ENCODE data around the gene TENT5C.

DNA sequence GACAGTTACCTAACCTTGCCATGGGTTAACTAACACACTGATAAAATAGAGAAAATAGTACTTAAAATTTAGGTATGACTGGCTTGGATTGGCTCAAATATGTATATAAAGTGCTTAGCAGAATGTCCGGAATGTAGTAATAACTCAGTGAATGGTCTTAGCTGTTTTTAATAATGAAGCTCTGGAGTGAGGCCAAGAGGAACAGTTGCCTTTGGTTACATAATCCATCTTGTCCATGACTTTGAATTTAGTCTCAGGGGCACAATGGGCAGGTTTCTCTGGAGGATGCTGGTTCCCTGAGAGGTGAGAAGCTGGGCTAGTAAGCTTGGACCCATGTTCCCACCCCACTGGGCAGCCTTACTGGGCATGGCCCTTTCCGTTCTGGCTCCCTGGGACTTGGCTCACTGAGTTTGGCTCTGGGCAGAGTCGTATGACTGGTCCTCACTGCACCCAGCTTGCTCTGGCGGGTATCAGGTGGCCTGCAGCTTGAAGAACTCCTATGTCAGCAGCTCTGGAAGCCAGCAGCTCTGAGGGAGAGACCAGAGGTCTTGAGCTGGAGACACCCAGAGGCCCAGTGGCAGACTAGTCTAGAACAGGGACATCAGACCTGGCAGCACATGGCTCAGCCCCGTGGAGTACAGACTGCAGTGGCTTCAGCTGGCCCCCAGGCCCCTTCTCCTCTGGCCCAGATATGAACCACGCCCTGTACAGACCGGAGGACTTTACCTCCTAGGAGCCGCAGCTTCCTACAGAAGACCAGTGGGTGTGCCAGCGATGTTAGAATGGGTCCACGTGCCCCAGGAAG, 40.4 kb downstream of the TENT5C start:
- no peak for TF ChIP-seq POLR2A (IDR thresholded peaks at IDR 0.05; ENCODE audit: low read depth, low read length)
- TF ChIP-seq, protein P1, sequence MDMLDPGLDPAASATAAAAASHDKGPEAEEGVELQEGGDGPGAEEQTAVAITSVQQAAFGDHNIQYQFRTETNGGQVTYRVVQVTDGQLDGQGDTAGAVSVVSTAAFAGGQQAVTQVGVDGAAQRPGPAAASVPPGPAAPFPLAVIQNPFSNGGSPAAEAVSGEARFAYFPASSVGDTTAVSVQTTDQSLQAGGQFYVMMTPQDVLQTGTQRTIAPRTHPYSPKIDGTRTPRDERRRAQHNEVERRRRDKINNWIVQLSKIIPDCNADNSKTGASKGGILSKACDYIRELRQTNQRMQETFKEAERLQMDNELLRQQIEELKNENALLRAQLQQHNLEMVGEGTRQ (IDR thresholded peaks at IDR 0.05; ENCODE audit: borderline replicate concordance, low read depth, low read length): no peak
- TF ChIP-seq, protein P2, sequence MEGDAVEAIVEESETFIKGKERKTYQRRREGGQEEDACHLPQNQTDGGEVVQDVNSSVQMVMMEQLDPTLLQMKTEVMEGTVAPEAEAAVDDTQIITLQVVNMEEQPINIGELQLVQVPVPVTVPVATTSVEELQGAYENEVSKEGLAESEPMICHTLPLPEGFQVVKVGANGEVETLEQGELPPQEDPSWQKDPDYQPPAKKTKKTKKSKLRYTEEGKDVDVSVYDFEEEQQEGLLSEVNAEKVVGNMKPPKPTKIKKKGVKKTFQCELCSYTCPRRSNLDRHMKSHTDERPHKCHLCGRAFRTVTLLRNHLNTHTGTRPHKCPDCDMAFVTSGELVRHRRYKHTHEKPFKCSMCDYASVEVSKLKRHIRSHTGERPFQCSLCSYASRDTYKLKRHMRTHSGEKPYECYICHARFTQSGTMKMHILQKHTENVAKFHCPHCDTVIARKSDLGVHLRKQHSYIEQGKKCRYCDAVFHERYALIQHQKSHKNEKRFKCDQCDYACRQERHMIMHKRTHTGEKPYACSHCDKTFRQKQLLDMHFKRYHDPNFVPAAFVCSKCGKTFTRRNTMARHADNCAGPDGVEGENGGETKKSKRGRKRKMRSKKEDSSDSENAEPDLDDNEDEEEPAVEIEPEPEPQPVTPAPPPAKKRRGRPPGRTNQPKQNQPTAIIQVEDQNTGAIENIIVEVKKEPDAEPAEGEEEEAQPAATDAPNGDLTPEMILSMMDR (IDR thresholded peaks at IDR 0.05 in 2 of 3, conservative IDR thresholded peaks at IDR 0.05 in 1 of 3; ENCODE audit: control insufficient read depth in 2 of 3, extremely low read depth in 1 of 3, insufficient read depth in 1 of 3, low read depth in 3 of 3, low read length in 3 of 3): no peak
- no peak for TF ChIP-seq ZNF274 (IDR thresholded peaks at IDR 0.05; ENCODE audit: insufficient read depth, insufficient read length)
- TF ChIP-seq, protein P3, sequence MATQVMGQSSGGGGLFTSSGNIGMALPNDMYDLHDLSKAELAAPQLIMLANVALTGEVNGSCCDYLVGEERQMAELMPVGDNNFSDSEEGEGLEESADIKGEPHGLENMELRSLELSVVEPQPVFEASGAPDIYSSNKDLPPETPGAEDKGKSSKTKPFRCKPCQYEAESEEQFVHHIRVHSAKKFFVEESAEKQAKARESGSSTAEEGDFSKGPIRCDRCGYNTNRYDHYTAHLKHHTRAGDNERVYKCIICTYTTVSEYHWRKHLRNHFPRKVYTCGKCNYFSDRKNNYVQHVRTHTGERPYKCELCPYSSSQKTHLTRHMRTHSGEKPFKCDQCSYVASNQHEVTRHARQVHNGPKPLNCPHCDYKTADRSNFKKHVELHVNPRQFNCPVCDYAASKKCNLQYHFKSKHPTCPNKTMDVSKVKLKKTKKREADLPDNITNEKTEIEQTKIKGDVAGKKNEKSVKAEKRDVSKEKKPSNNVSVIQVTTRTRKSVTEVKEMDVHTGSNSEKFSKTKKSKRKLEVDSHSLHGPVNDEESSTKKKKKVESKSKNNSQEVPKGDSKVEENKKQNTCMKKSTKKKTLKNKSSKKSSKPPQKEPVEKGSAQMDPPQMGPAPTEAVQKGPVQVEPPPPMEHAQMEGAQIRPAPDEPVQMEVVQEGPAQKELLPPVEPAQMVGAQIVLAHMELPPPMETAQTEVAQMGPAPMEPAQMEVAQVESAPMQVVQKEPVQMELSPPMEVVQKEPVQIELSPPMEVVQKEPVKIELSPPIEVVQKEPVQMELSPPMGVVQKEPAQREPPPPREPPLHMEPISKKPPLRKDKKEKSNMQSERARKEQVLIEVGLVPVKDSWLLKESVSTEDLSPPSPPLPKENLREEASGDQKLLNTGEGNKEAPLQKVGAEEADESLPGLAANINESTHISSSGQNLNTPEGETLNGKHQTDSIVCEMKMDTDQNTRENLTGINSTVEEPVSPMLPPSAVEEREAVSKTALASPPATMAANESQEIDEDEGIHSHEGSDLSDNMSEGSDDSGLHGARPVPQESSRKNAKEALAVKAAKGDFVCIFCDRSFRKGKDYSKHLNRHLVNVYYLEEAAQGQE (IDR thresholded peaks at IDR 0.05; ENCODE audit: low read depth, low read length): no peak
- TF ChIP-seq SUZ12 (IDR thresholded peaks at IDR 0.05; ENCODE audit: unreplicated experiment): no peak

Measured in GM12878 (cell line).